Measurements from ENCODE around the gene CRYGB.
A peak's percentile ranks its signal among the peaks of the same experiment; 100 is the strongest.
"Not testable (repeated sequence)": the region's sequence is repeated elsewhere in the genome, so short reads cannot be mapped to it uniquely, and the experiment has no call there.

The CRYGB gene

GRCh38 chr2:208147008-208147407 lies 1.1 kb upstream of the CRYGB start:
- no peak overlapping the region for H3K4me3 ChIP-seq (ENCODE audit: severe bottlenecking)
- no peaks in the 10 kb centered on the region for H3K36me3 ChIP-seq (ENCODE audit: low read depth)
- no peak overlapping the region for H3K27ac ChIP-seq (ENCODE audit: poor library complexity, severe bottlenecking)
- H3K9me3 ChIP-seq (ENCODE audit: severe bottlenecking) = no peaks in the 10 kb centered on the region
- TF ChIP-seq CTCF (IDR thresholded peaks at IDR 0.05; ENCODE audit: poor library complexity, severe bottlenecking) = no peak
- no peaks in the 10 kb centered on the region for H3K27me3 ChIP-seq (ENCODE audit: insufficient read depth, poor library complexity, severe bottlenecking)
- ATAC-seq (ENCODE audit: low read depth) (no peak), DNase-seq (ENCODE audit: low spot score) (no peak)
- peaks cover 3% of the 10 kb centered on the region for H3K4me1 ChIP-seq (ENCODE audit: insufficient read depth, poor library complexity, severe bottlenecking)

- no peak overlapping the region for H3K27ac ChIP-seq (ENCODE audit: poor library complexity, severe bottlenecking)
- no peak for DNase-seq (ENCODE audit: low spot score)
- TF ChIP-seq CTCF (IDR thresholded peaks at IDR 0.05; ENCODE audit: poor library complexity, severe bottlenecking) = no peak
- no peaks in the 10 kb centered on the region for H3K27me3 ChIP-seq (ENCODE audit: insufficient read depth, poor library complexity, severe bottlenecking)
- no peaks in the 10 kb centered on the region for H3K36me3 ChIP-seq (ENCODE audit: low read depth)
- H3K4me3 ChIP-seq (ENCODE audit: severe bottlenecking) = no peak overlapping the region
- H3K4me1 ChIP-seq (ENCODE audit: insufficient read depth, poor library complexity, severe bottlenecking) = peaks cover 3% of the 10 kb centered on the region
- H3K9me3 ChIP-seq (ENCODE audit: severe bottlenecking) = no peaks in the 10 kb centered on the region
- ATAC-seq (ENCODE audit: low read depth) = no peak
Observed at GRCh38 chr2:208142925-208143799, 2.8 kb downstream of the CRYGB start.

- no peaks in the 10 kb centered on the region for H3K9me3 ChIP-seq (ENCODE audit: severe bottlenecking)
- ATAC-seq (ENCODE audit: low read depth) = peak; percentile 45; the same call in 2 of the 3 replicates
- H3K27ac ChIP-seq (ENCODE audit: poor library complexity, severe bottlenecking) = no peak overlapping the region
- DNase-seq (ENCODE audit: low spot score) = no peak
- H3K27me3 ChIP-seq (ENCODE audit: insufficient read depth, poor library complexity, severe bottlenecking) = no peaks in the 10 kb centered on the region
- H3K4me3 ChIP-seq (ENCODE audit: severe bottlenecking) = no peak overlapping the region
- H3K36me3 ChIP-seq (ENCODE audit: low read depth) = no peaks in the 10 kb centered on the region
- TF ChIP-seq CTCF (IDR thresholded peaks at IDR 0.05; ENCODE audit: poor library complexity, severe bottlenecking) = no peak
- H3K4me1 ChIP-seq (ENCODE audit: insufficient read depth, poor library complexity, severe bottlenecking) = peaks cover 3% of the 10 kb centered on the region
Observed at GRCh38 chr2:208142240-208142924, 3.6 kb downstream of the CRYGB start.

GRCh38 chr2:208139447-208139846 lies 6.5 kb downstream of the CRYGB start:
- no peak for TF ChIP-seq CTCF (IDR thresholded peaks at IDR 0.05; ENCODE audit: poor library complexity, severe bottlenecking)
- Histone ChIP-seq H3K36me3 (ENCODE audit: low read depth) (no peaks in the 10 kb centered on the region), H3K27me3 (ENCODE audit: insufficient read depth, poor library complexity, severe bottlenecking) (no peaks in the 10 kb centered on the region), H3K9me3 (ENCODE audit: severe bottlenecking) (no peaks in the 10 kb centered on the region), H3K4me3 (ENCODE audit: severe bottlenecking) (no peak overlapping the region), H3K27ac (ENCODE audit: poor library complexity, severe bottlenecking) (no peak overlapping the region), H3K4me1 (ENCODE audit: insufficient read depth, poor library complexity, severe bottlenecking) (peaks cover 3% of the 10 kb centered on the region)
- DNase-seq (ENCODE audit: low spot score) (no peak), ATAC-seq (ENCODE audit: low read depth) (no peak)

- H3K36me3 ChIP-seq (ENCODE audit: low read depth); H3K27ac ChIP-seq (ENCODE audit: poor library complexity, severe bottlenecking); H3K4me3 ChIP-seq (ENCODE audit: severe bottlenecking); H3K4me1 ChIP-seq (ENCODE audit: insufficient read depth, poor library complexity, severe bottlenecking); H3K27me3 ChIP-seq (ENCODE audit: insufficient read depth, poor library complexity, severe bottlenecking); ATAC-seq (ENCODE audit: low read depth); DNase-seq (ENCODE audit: low spot score); H3K9me3 ChIP-seq (ENCODE audit: severe bottlenecking): not testable (repeated sequence)
Observed at GRCh38 chr2:208138334-208138733, 7.6 kb downstream of the CRYGB start.

Data from RWPE2 (cell line).